Activated CD4-positive, alpha-beta T cell treated with anti-CD3 and anti-CD28 coated beads, Interleukin-2, amount 50 U/mL, for 4 hours (primary cell): ENCODE measurements around the gene YY1AP1.
"Not testable (repeated sequence)": the region's sequence is repeated elsewhere in the genome, so short reads cannot be mapped to it uniquely, and the experiment has no call there.

Experiments used
- DNase-seq, 2 experiments: peaks; one replicate each; pipeline ENCODE4 v3.0.0-alpha.2; 2020

Gene YY1AP1

DNA sequence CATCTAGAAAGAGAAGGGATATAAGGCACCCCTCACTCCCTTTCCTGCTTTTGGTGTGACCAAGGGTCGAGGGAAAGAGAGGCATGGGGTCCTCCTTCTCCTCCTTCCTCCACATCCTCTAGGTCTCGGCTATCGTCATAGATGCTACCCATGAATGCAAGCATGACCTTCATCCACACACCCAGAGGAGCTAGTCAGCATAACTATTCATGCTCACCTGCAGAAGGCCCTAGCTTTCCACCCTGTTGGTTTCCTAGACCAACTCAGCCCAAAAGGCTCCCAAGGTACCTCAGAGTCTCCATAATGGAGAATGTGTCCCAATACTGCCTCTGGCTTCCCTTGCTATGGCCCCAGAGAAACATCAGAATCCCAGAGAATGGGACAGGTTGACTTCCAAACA is 45.3 kb downstream of the YY1AP1 start:
- no peak for DNase-seq

DNA sequence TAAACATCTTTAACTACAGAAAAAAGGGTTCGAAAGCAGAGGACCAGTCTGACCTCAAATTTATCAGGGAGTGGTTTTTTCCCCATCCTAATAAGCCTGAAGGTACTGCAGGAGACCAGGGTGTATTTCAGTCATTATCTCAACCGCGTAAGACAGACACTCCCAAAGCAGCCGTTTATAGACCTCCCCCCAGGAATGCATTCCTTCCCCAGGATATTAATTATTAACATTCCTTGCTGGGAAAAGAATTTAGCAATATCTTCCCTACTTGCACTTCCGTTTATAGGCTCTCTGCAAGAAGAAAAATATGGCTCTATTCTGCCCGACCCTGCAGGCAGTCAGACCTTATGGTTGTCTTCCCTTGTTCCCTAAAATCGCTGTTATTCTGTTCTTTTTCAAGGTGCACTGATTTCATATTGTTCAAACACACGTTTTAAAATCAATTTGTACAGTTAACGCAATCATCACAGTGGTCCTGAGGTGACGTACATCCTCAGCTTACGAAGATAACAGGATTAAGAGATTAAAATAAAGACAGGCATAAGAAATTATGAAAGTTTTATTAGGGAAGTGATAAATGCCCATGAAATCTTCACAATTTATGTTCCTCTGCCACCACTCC is 45.9 kb downstream of the YY1AP1 start:
- not testable (repeated sequence) for DNase-seq

- DNase-seq = no peak
These were observed 48.2 kb downstream of the YY1AP1 start for GRCh38 chr1:155640367-155640766.

DNA sequence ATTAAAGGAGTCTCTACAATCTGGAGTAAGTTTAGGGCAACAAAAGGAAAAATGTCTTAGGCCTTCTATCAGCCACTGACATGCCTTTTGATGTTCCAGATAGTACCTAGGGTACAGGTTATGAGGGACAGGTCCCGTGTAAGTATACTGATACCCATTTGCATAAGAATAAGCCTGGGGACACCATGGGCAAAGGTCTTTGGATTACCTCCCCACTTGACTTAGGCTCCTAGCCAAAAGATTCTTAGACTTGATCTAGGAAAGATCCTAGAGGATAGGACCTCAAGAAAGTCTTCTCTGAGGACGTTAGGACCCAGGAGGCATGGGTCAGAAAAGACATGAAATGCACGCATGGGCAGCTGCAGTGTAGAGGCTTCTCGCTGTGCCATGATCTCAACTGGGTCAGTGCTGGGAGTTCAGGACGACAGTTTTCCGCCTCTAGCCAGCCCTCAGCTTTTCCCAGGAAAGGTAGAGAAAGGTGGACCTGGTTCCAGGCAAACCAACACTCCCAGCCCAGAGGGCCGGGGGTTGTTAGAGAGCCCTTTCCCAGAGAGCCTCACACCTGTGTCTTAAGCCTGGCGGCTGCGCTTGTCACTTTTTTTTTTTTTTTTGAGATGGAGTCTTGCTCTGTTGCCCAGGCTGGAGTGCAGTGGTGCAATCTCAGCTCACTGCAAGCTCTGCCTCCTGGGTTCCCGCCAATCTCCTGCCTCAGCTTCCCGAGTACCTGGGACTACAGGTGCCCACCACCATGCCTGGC is 52.0 kb downstream of the YY1AP1 start:
- no peak for DNase-seq

DNA sequence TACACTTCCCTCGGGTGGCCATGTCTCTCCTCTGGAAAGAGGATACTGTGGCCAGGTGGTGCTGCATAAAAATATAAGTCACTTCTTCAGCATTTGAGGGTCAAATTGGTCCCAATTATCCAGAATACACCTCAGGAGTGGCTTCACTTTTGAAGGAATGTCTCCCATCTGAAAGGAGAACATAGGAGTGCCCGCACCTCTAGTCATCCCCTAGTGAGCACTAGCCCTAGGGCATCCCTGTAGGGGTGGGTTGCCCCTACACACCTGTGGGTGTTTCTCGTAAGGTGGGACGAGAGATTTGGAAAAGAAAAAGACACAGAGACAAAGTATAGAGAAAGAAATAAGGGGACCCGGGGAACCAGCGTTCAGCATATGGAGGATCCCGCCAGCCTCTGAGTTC is 62.1 kb downstream of the YY1AP1 start:
- not testable (repeated sequence) for DNase-seq

DNA sequence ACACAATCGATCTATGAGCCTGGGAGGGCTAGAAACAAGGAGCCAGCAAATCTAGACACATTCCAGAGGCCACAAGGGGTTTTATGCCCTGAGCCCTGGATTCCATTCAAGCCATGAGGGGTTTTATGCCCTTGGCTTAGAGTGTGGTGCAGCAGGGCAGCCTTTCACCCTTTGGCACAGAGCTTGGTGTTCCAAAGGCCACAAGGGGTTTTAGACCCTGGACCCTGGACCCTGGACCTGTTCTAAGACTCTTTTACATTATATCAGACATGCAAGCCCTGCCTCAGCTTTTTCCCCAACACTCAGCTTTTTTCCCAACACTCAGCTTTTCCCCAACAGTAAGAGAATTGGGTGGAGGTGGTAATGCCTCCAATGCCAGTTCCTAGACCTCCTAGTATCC is 65.2 kb downstream of the YY1AP1 start:
- no peak for DNase-seq

DNA sequence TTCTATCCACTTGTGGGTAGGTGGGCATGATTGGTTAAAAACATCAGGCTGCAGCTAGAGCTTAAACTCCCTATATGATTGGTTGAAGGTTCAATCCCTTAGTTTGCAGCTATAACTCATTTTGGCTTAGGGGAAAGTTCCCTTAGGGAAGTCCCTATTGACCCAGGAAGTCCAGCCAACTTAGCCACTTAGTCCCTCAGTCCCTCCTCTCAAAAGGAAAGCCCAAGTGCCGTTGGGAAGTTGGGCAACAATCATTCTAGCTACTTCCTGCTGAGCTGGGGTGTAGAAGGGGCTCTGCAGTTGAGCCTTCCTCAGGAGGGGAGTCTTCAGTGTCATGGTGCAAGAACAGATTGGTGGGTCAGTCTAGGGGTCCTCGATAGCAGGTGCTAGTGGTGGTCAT is 66.4 kb downstream of the YY1AP1 start:
- DNase-seq = no peak

- DNase-seq = not testable (repeated sequence)
These were observed 75.3 kb downstream of the YY1AP1 start for GRCh38 chr1:155613226-155613625.

GRCh38 chr1:155610257-155610647 is 78.3 kb downstream of the YY1AP1 start:
- not testable (repeated sequence) for DNase-seq

DNA sequence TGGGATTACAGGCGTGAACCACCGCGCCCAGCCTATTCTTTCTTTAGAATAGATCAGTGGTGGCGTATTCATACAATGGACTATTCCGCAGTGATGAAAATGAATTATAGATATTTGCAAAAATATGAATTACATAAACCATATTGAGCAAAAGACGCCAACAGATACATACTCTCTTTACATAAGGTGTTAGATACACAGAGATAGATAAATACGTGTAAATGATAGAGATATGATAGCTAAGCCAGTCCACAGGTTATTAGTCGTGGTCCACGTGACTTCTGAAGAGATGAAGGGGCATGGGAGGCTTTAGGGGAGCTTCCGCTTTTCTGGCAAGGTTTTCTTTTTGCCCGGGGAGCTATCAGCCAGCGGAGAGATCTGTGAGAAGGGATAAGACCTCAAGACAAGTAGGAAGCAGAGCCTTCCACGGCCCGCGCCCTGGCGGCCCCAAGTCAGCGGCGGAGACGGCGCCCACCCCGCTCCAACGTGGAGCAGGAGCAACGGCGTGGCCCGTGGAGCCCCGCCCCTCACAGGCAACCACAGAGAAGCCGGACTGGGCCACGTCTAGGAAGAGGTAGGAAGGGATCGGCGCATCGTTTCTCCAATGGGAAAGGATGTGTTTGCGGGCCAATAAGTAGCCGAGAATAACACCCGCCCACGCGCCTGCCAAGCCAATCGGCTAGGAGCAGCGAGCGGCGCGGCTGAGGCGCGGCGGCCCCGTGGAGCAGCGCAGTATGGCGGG is 78.9 kb downstream of the YY1AP1 start, which contains the start of gene MSTO1:
MSTO1 (plus strand) TSS at position 704 of the 742 bp plus-strand sequence; CDS start at position 735, 31 bp downstream.
- peak; percentile 98 to 99 for DNase-seq
